Measurements from ENCODE around the gene DGKB. TPM values are rescaled to one million over a fixed set of nuclear protein-coding genes. Genes with fewer than 3 reads are reported as not detected.

DGKB gene
- total and polyA plus RNA-seq, 2 of the 8 experiments (the other 6 are each of a cell fraction or from before 2014, with no cell fraction given) = 1.9 to 2.6 TPM

GRCh38 chr7:14380881-14381280, 521.7 kb downstream of the DGKB start:
- no peaks in the 10 kb centered on the region for H3K9me3 ChIP-seq (ENCODE audit: insufficient read depth in 2 of 2, low read depth in 1 of 2, low read length in 1 of 2)
- no peaks in the 10 kb centered on the region for H3K27me3 ChIP-seq (replicated peaks in 1 of 4; ENCODE audit: control insufficient read depth in 3 of 4, extremely low read depth in 1 of 4, insufficient read depth in 3 of 4, low read length in 3 of 4)
- H2BK120ac ChIP-seq (replicated peaks; ENCODE audit: low read depth, low read length) = no peak overlapping the region
- H3K4me1 ChIP-seq (replicated peaks in 1 of 4; ENCODE audit: control insufficient read depth in 3 of 4, insufficient read depth in 4 of 4, low read length in 3 of 4) = no peaks in the 10 kb centered on the region; a peak in 1 of 7 replicates
- H3K18ac ChIP-seq (ENCODE audit: extremely low read depth, low read length) = no peak overlapping the region
- no peak overlapping the region for H2BK20ac ChIP-seq (ENCODE audit: low read length)
- H2AK5ac ChIP-seq (ENCODE audit: low read depth, low read length) = no peak overlapping the region
- no peaks in the 10 kb centered on the region for H3K79me2 ChIP-seq (ENCODE audit: control insufficient read depth in 1 of 2, insufficient read depth in 2 of 2, low read length in 2 of 2)
- peak; percentile 50 for FAIRE-seq
- H4K8ac ChIP-seq (ENCODE audit: extremely low read depth, insufficient read depth, low read length) = no peak overlapping the region
- no peak overlapping the region for H4K91ac ChIP-seq (replicated peaks; ENCODE audit: insufficient read length, low read length)
- H4K5ac ChIP-seq (ENCODE audit: insufficient read length, low read depth, low read length) = no peak overlapping the region
- no peak for DNase-seq (ENCODE audit: low read depth in 1 of 2, low spot score in 2 of 2)
- 89% methylated on average over 3 of the region's 3 CpGs; no CpG with 5 or more reads in 1 of the 2 experiments for WGBS, 2 experiments (ENCODE audit: extremely low coverage in 1 of 2, insufficient coverage in 1 of 2, insufficient read length in 1 of 2, insufficient replicate concordance in 2 of 2, low coverage in 1 of 2, low lambda C conversion rate in 2 of 2, missing lambda C conversion rate in 1 of 2)
- no peak for TF ChIP-seq ATF3 (IDR thresholded peaks at IDR 0.05; ENCODE audit: insufficient read depth, low read depth, low read length)
- TF ChIP-seq E2F6 (IDR thresholded peaks at IDR 0.05) = peak; percentile 98
- TF ChIP-seq MAX (IDR thresholded peaks at IDR 0.05) = peak; percentile 80
- no peak overlapping the region for H2BK12ac ChIP-seq (ENCODE audit: low read depth, low read length)
- no peak overlapping the region for H3K9ac ChIP-seq (replicated peaks in 1 of 4; ENCODE audit: extremely low read depth in 1 of 4, low read depth in 3 of 4, low read length in 3 of 4)
- H3K4me2 ChIP-seq (ENCODE audit: insufficient read depth in 1 of 2, low read depth in 2 of 2, low read length in 2 of 2) = no peak overlapping the region
- H3K27ac ChIP-seq (ENCODE audit: low read depth, low read length) = no peak overlapping the region
- H4K20me1 ChIP-seq (replicated peaks in 1 of 2; ENCODE audit: control insufficient read depth in 1 of 2, insufficient read depth in 2 of 2, low read length in 2 of 2) = no peaks in the 10 kb centered on the region
- H3K56ac ChIP-seq (replicated peaks; ENCODE audit: insufficient read length, low read depth, low read length) = no peak overlapping the region
- no peak overlapping the region for H3K23ac ChIP-seq (ENCODE audit: insufficient read length)
- no peak overlapping the region for H3K4me3 ChIP-seq (ENCODE audit: extremely low read depth in 1 of 4, insufficient read depth in 2 of 4, low read depth in 3 of 4, low read length in 4 of 4)
- H3K14ac ChIP-seq (ENCODE audit: insufficient read length) = no peak overlapping the region
- H2BK5ac ChIP-seq (ENCODE audit: low read depth, low read length) = no peak overlapping the region
- no peaks in the 10 kb centered on the region for H3K36me3 ChIP-seq (ENCODE audit: control insufficient read depth in 2 of 4, insufficient read depth in 4 of 4, low read length in 3 of 4)
- ChIA-PET POLR2A (ENCODE audit: partially characterized antibody) (no interaction called here), CTCF (ENCODE audit: partially characterized antibody) (interaction anchor here (0.9 to 1.2 kb wide), 2 partner anchors 8 to 22 kb away, joined by 3 read pairs; no protein-coding TSS in a partner anchor)
- no peak overlapping the region for H2BK15ac ChIP-seq (ENCODE audit: low read length)
- no peaks in the 10 kb centered on the region for H3K79me1 ChIP-seq (ENCODE audit: low read depth, low read length)
- no peak overlapping the region for H3K4ac ChIP-seq (replicated peaks; ENCODE audit: insufficient read length, low read depth, low read length)
- no peak overlapping the region for H2AFZ ChIP-seq (ENCODE audit: low read length)
- no peaks in the 10 kb centered on the region for H3K23me2 ChIP-seq (ENCODE audit: low read depth, low read length)

Data from H1 (cell line).